Stomach (tissue), 9 donors: ENCODE measurements around the gene MOV10L1. TPM values are rescaled to one million over a fixed set of nuclear protein-coding genes. Genes with fewer than 3 reads are reported as not detected.

Experiments used
- DNase-seq, 2 donors: peaks; one replicate each; pipeline versions ENCODE4 v3.0.0 to v3.0.0-alpha.2; 2013 to 2019
- H3K27ac ChIP-seq, 5 donors: fragments of 200-600 bp in 4 of 5; sonication (generic) in 4 of 5; one replicate each; pipeline ENCODE4 v1.5.1; 2013 to 2019; ENCODE audit warnings: mild to moderate bottlenecking in 1 of 5, moderate library complexity in 1 of 5
- H3K27me3 ChIP-seq, 3 donors: fragments of 200-600 bp; sonication (generic); one replicate each; pipeline ENCODE4 v1.5.1; 2017 to 2019; ENCODE audit warnings: mixed run types in 1 of 3
- H3K36me3 ChIP-seq, 4 donors: fragments of 200-600 bp; sonication (generic); 1 replicate in 3 of 4; 2 replicates in 1 of 4; pipeline ENCODE4 v1.5.1; 2016 to 2019
- H3K4me1 ChIP-seq, 4 donors: fragments of 200-600 bp; sonication (generic); one replicate each; pipeline ENCODE4 v1.5.1; 2016 to 2019
- H3K4me3 ChIP-seq, 4 donors: fragments of 200-600 bp; sonication (generic) in 3 of 4; one replicate each; pipeline ENCODE4 v1.5.1; 2016 to 2019; ENCODE audit warnings: mild to moderate bottlenecking in 1 of 4
- H3K9me3 ChIP-seq, 4 donors: fragments of 200-600 bp; sonication (generic); one replicate each; pipeline ENCODE4 v1.5.1; 2016 to 2019
- EP300 ChIP-seq: sonication (generic); formaldehyde crosslinking; IDR thresholded peaks from one replicate; pipeline ENCODE4 v1.6.1; 2017; ENCODE audit warnings: antibody characterized with exemption
- POLR2A ChIP-seq, 4 donors: fragments of 450-650 bp; IDR thresholded peaks; one replicate each; pipeline ENCODE4 v1.6.1; 2016; ENCODE audit warnings: antibody characterized with exemption in 4 of 4, control low read depth in 2 of 4, mild to moderate bottlenecking in 1 of 4, moderate library complexity in 1 of 4
- POLR2AphosphoS5 ChIP-seq, 3 donors: sonication (generic); formaldehyde crosslinking; IDR thresholded peaks; one replicate each; pipeline ENCODE4 v1.6.1; 2016; ENCODE audit warnings: antibody characterized with exemption in 3 of 3
- WGBS, 5 donors: extraction: QIAGEN DNeasy Blood & Tissue Kit in 3 of 5; methylation state at CpG; one replicate each; pipeline versions ENCODE4 v1.1.5 to v1.1.7; 2013 to 2018; 5-methylcytosine and 5-hydroxymethylcytosine counted together
- intact Hi-C: fragments of 100-400 bp; cut with DNase I; formaldehyde crosslinking; loops from one replicate; pipeline ENCODE4 v1.15.1; 2023; ENCODE audit warnings: low total_unique reads
- polyA plus RNA-seq, 3 donors: library from polyadenylated mRNA; stranded (reverse); fragments of 200-250 nt; gene quantifications; one replicate each; pipeline ENCODE4 v1.2.3, GENCODE V29; 2013
- total RNA-seq, 5 donors: library from RNA; depleted of rRNA; stranded (reverse); fragments of >200 nt; gene quantifications; one replicate each; pipeline versions ENCODE4 v1.1.0 to v1.2.3, GENCODE V29; 2014 to 2016
- TF ChIP-seq, protein P1 (sequence below), 7 experiments: fragments of 450-650 bp in 4 of 7; fragments of 200-600 bp in 3 of 7; sonication (generic) in 3 of 7; IDR thresholded peaks; one replicate each; pipeline ENCODE4 v1.5.1; 2016 to 2019; ENCODE audit warnings: antibody characterized with exemption in 7 of 7, control low read depth in 2 of 7, mild to moderate bottlenecking in 1 of 7
- donor health status: healthy with polysubstance abuse.
- donor health status: Bipolar disorder and iron deficiency.
- donor health status: healthy.

Gene MOV10L1
- total and polyA plus RNA-seq, 8 donors: 0.12 to 2.8 (median 0.46) TPM; not detected in 3

DNA sequence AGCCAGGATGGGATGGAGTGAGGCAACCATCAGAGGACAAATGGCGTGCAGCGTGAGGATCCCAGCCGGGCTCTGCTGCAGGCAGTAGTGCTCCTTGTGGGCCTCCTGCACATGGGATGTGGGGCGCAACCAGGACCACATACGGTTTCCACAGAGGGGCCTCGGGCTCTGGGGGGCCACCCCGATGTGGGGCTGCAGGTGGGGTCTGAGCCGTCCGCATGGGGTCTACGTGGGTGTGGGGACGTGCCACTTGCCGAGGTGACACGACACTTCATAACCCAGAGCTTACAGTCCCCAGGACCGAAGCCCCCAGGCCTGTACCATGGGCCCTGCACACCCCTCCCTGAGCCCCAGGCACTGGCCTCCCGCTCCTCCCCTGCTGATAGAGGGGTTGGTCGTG lies 42.5 kb upstream of the MOV10L1 start:
- intact Hi-C loops: no loop called here
- DNase-seq: no peak

DNA sequence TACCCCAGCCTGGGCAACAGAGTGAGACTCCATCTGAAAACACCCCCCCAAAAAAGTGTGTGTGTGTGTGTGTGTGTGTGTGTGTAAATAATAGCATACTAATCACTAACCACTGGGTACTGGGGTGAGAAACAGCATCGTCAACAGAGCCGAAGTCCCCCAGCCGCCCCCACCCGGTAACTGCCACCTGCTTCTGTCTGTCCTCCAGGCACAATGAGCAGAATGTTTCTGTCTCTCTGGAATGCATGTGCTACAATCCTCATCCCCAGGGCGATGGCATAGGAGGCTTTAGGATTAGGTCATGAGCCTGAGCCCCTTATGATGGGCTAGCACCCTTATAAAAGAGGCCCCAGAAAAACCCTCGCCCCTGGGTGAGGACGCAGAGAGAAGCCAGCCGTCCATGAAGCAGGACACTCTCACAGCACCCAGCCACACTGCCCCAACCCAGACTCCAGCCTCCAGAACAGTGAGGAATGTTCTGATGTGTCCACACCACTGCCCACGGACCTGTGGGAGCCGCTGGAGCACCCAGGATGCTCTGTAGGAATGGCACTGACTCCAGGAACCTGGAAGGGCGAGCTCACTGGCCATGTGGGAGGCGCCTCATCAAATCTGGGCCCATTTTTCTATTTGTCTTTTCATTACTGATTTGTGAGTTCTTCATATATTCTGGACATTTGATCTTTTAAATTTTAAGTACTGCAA lies 41.6 kb upstream of the MOV10L1 start:
- H3K4me3 ChIP-seq: no peak overlapping the region
- DNase-seq: no peak
- 80 to 84% (median 81%) methylated on average over 10 to 12 of the region's 12 CpGs for WGBS, 5 donors
- no peaks in the 10 kb centered on the region for H3K36me3 ChIP-seq
- intact Hi-C loops: no loop called here
- no peaks in the 10 kb centered on the region for H3K4me1 ChIP-seq
- H3K27me3 ChIP-seq: peaks cover 0 to 60% (median 14%) of the 10 kb centered on the region in 3 donors
- H3K27ac ChIP-seq: no peak overlapping the region
- peaks cover 0 to 13% (median 6%) of the 10 kb centered on the region in 4 donors for H3K9me3 ChIP-seq
- TF ChIP-seq POLR2AphosphoS5 (IDR thresholded peaks at IDR 0.05) (no peak), EP300 (no peak), POLR2A (IDR thresholded peaks at IDR 0.05) (no peak)

More for the DNA sequence above, 42.5 kb upstream of the MOV10L1 start:
- Histone ChIP-seq H3K4me3 (no peak overlapping the region), H3K36me3 (no peaks in the 10 kb centered on the region), H3K27me3 (peaks cover 0 to 60% (median 14%) of the 10 kb centered on the region in 3 donors), H3K27ac (no peak overlapping the region), H3K4me1 (no peaks in the 10 kb centered on the region), H3K9me3 (peaks cover 0 to 6% (median 0%) of the 10 kb centered on the region in 4 donors)
- 81 to 93% (median 88%) methylated on average over 12 to 16 of the region's 16 CpGs for WGBS, 5 donors
- no peak for TF ChIP-seq POLR2A (IDR thresholded peaks at IDR 0.05)

DNA sequence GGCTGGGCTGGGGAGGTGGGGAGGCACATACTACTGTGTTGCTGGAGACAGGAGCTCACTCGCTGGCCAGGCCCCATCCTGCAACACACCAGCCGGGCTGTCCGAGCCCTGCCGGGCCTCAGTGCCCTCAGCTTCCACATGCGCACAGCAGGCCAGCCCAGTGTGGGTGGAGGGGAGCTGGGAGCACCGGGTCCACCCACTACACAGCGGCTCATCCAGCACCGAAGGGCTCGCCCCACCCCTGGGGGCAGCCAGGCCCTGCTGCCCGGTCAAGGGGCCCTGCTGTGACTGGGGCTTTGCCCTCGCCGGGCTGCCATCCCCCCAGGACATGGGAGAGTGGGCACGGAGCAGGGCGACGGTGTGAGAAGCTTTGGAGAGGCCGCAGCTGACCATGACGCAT lies 41.0 kb upstream of the MOV10L1 start:
- no peak for DNase-seq
- Histone ChIP-seq H3K4me3 (no peak overlapping the region), H3K27me3 (peaks cover 0 to 56% (median 14%) of the 10 kb centered on the region in 3 donors), H3K4me1 (no peaks in the 10 kb centered on the region), H3K36me3 (no peaks in the 10 kb centered on the region), H3K27ac (no peak overlapping the region), H3K9me3 (peaks cover 0 to 20% (median 12%) of the 10 kb centered on the region in 4 donors)
- TF ChIP-seq POLR2A (IDR thresholded peaks at IDR 0.05): no peak
- TF ChIP-seq, protein P1, sequence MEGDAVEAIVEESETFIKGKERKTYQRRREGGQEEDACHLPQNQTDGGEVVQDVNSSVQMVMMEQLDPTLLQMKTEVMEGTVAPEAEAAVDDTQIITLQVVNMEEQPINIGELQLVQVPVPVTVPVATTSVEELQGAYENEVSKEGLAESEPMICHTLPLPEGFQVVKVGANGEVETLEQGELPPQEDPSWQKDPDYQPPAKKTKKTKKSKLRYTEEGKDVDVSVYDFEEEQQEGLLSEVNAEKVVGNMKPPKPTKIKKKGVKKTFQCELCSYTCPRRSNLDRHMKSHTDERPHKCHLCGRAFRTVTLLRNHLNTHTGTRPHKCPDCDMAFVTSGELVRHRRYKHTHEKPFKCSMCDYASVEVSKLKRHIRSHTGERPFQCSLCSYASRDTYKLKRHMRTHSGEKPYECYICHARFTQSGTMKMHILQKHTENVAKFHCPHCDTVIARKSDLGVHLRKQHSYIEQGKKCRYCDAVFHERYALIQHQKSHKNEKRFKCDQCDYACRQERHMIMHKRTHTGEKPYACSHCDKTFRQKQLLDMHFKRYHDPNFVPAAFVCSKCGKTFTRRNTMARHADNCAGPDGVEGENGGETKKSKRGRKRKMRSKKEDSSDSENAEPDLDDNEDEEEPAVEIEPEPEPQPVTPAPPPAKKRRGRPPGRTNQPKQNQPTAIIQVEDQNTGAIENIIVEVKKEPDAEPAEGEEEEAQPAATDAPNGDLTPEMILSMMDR (IDR thresholded peaks at IDR 0.05): no peak
- no peak for TF ChIP-seq EP300
- TF ChIP-seq POLR2AphosphoS5 (IDR thresholded peaks at IDR 0.05): no peak
- WGBS, 5 donors: 81 to 89% (median 88%) methylated on average over 15 to 17 of the region's 17 CpGs
- intact Hi-C loops: no loop called here

DNA sequence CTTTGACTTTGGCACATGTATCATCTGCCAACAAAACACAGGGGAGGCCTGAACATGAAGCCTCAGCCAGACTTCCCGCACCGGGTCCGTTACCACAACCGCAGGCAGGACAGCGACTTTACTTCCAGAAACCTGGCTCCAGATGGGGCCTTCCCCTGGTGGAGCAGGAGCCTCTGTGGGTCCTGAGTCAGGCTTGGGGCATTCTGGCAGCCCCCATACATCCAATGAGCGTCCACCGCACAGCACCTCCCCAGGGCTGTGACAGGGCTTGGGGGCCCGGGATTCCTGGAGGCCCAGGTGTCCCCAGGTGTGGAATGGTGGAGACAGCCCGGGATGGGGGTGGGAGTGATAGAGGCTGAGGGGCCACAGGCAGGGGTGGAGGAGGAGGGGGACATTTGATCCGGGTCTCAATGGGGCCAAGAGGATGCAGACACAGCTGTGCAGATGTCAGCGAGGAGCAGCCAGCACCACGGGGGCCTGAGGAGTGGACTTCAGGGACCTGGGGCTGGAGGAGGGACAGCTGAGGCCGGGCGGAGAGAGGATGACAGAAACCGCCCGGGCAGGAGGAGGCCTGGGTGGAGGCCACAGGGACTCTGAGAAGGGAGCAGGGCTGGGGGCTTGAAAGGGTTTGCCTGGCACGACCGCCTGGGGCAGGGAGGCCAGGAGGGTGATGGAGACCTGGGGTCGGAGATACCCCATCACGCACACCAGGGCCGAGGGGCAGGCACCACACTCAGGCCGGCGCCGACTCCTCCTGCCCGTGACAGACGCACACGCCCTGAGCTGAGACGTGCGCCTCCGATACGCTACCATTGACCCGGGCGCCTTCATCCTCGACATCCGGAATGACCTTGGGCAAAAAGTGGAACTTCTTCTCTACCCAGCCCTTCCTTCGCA lies 40.3 kb upstream of the MOV10L1 start:
- Histone ChIP-seq H3K36me3 (no peaks in the 10 kb centered on the region), H3K9me3 (peaks cover 0 to 26% (median 15%) of the 10 kb centered on the region in 4 donors), H3K4me1 (no peaks in the 10 kb centered on the region), H3K27ac (no peak overlapping the region), H3K4me3 (no peak overlapping the region), H3K27me3 (peaks cover 0 to 57% (median 10%) of the 10 kb centered on the region in 3 donors)
- TF ChIP-seq, protein P1 (IDR thresholded peaks at IDR 0.05): no peak
- TF ChIP-seq EP300 (no peak), POLR2AphosphoS5 (IDR thresholded peaks at IDR 0.05) (no peak), POLR2A (IDR thresholded peaks at IDR 0.05) (no peak)
- no peak for DNase-seq
- intact Hi-C loops: no loop called here
- 85 to 90% (median 86%) methylated on average over 32 to 36 of the region's 36 CpGs for WGBS, 5 donors

DNA sequence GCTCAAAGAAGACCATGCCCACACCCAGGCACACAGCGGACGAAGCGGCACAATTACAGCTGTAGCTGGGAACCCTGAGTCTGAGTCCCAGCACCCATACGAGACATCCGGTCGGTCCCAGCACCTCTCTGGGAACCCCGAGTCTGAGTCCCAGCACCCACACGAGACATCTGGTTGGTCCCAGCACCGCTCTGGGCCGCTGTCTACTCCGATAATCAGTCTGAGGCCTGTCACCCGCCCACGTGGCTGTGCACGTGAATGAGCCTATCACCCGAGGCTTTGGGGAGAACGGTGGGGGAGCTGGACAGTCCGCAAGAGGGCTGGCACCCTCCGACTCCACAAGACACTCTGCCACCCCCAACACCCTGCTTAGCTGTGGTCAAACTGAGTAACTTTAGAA lies 37.9 kb upstream of the MOV10L1 start:
- Histone ChIP-seq H3K9me3 (peaks cover 0 to 26% (median 15%) of the 10 kb centered on the region in 4 donors), H3K4me3 (no peak overlapping the region), H3K27me3 (peaks cover 0 to 48% (median 0%) of the 10 kb centered on the region in 3 donors), H3K36me3 (no peaks in the 10 kb centered on the region), H3K4me1 (no peaks in the 10 kb centered on the region), H3K27ac (no peak overlapping the region)
- intact Hi-C loops: no loop called here
- no peak for DNase-seq
- TF ChIP-seq EP300 (no peak), POLR2AphosphoS5 (IDR thresholded peaks at IDR 0.05) (no peak), POLR2A (IDR thresholded peaks at IDR 0.05) (no peak)
- TF ChIP-seq, protein P1 (IDR thresholded peaks at IDR 0.05): no peak
- 87 to 92% (median 90%) methylated on average over 12 to 18 of the region's 18 CpGs for WGBS, 5 donors
